SIG-M5 (cell line): Measurements from ENCODE around the gene MYT1.
"Not testable (repeated sequence)": the region's sequence is repeated elsewhere in the genome, so short reads cannot be mapped to it uniquely, and the experiment has no call there.

Source experiments
- DNase-seq: peaks from one replicate; lab custom pipeline; 2025; lab: John Stamatoyannopoulos, UW

Gene MYT1

DNA sequence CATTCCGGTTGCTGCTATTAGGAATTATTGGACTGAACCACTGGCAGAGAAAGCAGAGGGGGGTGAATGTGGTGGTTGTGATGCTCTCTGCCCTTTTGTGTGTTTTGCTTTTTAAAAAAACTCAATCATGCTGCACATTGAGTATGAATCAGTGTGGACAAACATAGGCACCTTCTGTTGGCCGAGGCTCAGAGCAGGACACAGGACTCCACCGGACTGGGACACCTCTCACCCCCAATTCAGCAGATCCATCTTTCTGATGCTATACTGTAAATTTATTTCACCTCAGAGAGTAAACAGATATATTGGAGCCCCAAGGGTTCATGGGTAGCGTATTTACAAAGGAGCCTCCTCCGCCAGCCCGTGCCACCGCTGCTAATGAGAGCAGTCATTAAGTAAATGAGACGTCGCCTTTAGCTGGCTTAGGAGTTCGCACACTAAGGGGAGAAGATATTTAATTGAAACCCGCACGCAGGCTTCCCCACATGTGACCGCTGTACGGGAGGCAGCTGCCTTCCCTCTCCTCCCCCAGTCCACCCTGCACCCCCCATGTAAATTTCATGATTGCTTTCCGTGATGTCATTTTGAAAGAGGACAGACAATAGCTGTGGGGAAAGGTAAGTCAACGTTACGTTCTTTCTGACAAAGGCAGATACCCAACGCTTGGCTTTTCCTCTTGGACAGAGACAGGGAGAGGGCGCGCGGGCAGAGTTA is at the start of gene MYT1:
TSS of gene MYT1 (plus strand) at position 330 of the 714 bp plus-strand sequence. CDS start 34,410 bp downstream, outside the sequence.
- DNase-seq: no peak

- DNase-seq: no peak
Observed at GRCh38 chr20:64115171-64115911, 48.9 kb upstream of the MYT1 start.

DNA sequence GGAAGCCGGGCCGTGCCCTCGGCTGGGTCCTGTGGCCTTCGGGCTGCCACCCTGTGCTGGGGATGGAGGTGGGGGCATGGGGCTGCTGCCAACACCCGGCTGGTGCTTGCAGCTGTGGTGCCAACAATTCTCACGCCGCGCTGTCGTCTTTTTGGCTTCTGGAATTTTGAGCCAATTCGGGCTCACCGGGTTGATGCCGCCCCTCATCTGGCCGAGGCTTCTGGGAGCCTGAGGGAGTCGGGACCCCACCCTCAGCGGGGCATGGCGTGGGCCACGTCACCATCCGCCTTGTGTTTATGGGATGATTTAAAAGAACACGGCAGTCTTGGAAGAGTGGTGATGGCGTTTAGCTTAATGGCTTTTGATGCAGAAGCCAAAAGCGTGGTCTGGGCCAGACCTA is 48.2 kb upstream of the MYT1 start:
- DNase-seq: no peak

DNA sequence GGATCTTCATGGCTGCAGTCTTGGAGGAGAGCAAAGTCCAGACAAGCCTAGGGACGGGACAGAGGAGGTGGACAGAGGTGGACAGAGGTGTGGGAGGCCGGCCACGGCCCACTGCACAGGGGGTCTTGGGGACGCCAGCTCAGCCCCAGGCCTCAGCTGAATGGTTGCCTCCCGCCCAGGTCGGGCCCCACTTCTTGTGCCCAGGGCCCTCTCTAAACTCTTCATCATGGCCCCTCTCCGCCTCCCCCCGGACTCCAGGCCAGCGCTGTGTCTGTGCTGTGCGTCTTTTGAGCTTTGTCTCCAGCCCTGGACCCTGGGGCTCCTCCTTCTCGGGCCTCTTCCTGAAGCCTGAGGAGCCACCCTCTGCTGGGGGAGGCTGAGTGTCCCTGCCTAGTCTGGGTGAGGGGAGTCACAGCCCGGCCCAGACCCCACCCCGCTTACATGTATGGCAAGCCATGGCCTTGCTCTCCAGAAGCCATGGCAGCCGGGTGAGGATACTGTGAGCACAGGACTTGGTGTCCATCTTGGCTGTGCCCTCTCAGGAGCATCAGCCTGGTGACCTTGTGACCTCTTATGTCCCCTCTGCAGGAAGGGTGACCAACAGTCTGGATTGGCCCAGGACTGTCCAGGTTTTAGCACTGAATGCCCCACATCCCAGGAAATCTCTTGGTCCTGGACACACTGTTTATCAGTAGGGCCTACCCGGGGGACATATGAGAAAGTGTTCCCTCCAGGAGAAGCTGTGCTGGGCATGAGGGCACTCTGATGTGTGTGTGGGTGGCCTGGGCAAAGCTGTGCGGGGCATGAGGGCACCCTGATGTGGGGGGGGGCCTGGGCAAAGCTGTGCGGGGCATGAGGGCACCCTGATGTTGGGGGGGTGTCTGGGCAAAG is 47.5 kb upstream of the MYT1 start:
- DNase-seq: no peak

DNA sequence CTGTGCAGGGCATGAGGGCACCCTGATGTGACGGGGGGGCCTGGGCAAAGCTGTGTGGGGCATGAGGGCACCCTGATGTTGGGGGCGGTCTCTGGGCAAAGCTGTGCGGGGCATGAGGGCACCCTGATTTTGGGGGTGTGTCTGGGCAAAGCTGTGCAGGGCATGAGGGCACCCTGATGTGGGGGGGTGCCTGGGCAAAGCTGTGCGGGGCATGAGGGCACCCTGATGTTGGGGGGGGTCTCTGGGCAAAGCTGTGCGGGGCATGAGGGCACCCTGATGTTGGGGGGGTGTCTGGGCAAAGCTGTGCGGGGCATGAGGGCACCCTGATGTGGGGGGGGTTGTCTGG is 46.8 kb upstream of the MYT1 start:
- not testable (repeated sequence) for DNase-seq

- DNase-seq: no peak
Observed at GRCh38 chr20:64119301-64119680, 45.0 kb upstream of the MYT1 start.

DNA sequence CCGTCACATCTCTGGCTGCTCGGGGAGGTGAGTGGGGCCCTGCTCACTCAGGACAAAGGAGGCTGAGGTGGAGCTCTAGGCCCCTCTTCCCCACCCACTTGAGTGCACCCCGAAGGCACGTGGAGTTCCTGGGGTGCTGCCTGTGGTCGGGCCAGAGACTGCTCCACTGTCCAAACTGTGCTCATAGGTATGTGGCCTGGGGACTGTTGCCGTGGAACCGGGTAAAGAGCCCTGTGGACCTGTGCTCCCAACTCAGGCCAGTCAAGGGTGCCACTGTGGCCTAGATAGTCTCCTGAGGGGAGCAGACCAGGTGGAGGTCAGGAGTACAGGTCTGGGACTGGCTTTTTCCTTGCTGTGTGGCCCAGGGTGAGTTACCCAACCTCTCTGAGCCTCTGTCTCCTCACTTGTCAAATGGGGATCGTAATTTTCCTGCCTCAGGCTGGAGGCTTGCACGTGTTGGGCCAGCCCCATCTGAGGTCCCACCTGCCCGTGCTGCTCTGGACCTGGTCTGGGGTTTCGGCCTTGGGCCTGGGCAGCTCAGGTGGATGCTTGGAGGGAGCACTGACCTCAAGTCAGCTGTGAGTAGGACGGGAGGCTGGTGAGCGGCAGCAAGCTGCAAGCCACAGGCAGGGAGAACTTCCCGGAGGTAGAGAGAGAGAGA is 44.4 kb upstream of the MYT1 start:
- no peak for DNase-seq

GRCh38 chr20:64121586-64121985 is 42.7 kb upstream of the MYT1 start:
- no peak for DNase-seq

DNA sequence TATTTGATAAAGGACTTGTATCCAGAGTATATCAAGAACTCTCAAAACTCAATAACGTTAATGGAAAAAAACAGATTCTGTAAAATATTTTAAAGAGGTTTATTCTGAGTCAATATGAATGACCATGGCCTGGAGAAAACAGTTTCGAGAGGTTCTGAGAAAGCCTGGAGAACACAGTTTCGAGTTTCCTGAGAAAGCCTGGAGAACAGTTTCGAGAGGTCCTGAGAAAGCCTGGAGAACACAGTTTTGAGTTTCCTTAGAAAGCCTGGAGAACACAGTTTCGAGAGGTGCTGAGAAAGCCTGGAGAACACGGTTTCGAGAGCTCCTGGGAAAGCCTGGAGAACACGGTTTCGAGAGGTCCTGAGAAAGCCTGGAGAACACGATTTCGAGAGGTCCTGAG is 41.3 kb upstream of the MYT1 start:
- DNase-seq: not testable (repeated sequence)

- not testable (repeated sequence) for DNase-seq
Observed at GRCh38 chr20:64123517-64123916, 40.7 kb upstream of the MYT1 start.

- DNase-seq: no peak
Observed at GRCh38 chr20:64129146-64129782, 35.0 kb upstream of the MYT1 start.

DNA sequence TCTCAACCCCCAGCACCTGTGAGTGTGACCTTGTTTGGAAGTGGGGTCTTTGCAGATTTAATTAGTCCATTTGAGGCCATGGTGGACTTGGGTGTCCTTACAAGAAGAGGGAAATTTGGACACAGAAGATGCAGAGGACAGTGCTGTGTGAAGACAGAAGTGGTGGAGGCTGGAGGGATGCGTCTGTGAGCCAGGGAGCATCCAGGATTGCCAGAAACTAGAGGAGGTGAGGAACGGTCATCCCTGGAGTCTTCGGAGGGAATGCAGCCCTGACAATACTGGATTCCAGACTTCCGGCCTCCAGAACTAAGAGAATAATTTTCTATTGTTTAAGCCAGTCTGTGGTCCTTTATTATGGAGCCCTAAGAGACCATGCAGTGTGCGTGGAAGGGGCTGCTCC is 34.0 kb upstream of the MYT1 start:
- no peak for DNase-seq

- no peak for DNase-seq
Observed at GRCh38 chr20:64130876-64131275, 33.4 kb upstream of the MYT1 start.

- no peak for DNase-seq
Observed at GRCh38 chr20:64131406-64131805, 32.8 kb upstream of the MYT1 start.

DNA sequence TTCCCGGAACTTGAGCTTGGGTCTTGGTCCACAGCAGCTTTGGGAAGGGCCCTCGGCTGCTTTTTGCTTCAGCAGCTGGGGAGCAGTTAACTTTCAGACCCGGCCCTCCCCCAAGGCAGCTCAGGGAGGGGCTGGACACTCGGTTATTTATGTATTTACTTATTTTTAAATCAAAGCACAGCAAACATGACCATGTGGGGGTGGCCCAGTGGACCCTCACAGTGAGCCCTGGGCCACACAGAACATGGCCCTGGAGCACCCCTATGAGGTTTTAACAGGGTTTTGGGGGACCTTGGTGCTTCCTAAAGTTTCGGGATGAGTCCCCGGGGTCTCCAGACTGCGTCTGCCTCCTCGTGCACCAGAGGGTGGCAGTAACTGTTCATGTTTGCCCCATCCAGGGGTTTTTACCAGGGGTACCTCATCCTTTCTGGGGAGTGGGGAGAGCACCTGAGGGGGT is 30.3 kb upstream of the MYT1 start:
- no peak for DNase-seq

DNA sequence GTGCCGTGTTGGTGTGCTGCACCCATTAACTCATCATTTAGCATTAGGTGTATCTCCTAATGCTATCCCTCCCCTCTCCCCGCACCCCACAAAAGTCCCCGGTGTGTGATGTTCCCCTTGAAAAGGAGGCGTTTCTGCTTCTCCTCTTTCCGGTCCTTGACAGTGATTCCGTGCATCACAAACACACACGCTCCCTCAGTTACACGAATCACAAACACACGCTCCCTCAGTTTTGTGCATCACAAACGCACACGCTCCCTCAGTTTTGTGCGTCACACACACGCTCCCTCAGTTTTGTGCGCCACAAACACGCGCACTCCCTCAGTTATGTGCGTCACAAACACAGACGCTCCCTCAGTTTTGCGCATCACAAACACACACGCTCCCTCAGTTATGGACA is 29.5 kb upstream of the MYT1 start:
- DNase-seq: not testable (repeated sequence)

- no peak for DNase-seq
Observed at GRCh38 chr20:64136004-64136710, 28.1 kb upstream of the MYT1 start.

GRCh38 chr20:64137598-64138031 is 26.6 kb upstream of the MYT1 start:
- no peak for DNase-seq

DNA sequence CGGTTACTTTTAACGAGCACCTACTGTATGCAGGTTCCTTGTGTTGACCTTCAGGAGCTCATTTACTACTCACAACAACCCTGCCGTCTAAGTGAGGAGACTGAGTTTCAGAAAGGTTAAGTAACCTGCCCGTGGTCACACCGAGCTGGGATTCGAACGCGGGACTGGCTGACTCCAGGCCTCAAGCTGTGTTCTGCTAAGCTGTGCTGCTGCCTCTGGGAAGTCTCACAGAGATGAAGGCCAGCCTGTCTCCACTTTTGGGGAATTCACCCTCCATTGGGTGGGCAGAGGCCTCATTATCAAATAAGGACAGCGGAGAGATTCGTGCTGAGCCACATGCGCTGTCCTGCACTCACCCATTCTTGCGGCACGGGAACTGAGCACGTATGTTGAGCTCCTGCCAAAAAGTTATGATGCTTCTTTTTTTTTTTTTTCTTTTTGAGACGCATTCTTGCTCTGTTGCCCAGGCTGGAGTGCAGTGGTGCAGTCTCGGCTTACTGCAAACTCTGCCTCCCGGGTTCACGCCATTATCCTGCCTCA is 25.9 kb upstream of the MYT1 start:
- DNase-seq: no peak

- DNase-seq: no peak
Observed at GRCh38 chr20:64139199-64140060, 24.8 kb upstream of the MYT1 start.
